Stomach smooth muscle (tissue), 2 donors: ENCODE measurements around the gene THUMPD2.

ENCODE experiments used
- H3K27ac ChIP-seq: one replicate; pipeline ENCODE4 v1.7.0; 2013; ENCODE audit warnings: mild to moderate bottlenecking, low read length, inconsistent platforms
- H3K27me3 ChIP-seq, 2 donors: one replicate each; pipeline ENCODE4 v1.7.0; 2013; ENCODE audit warnings: low read length in 2 of 2; ENCODE audit not compliant: insufficient read depth in 2 of 2, control insufficient read depth in 1 of 2
- H3K36me3 ChIP-seq, 2 donors: one replicate each; pipeline ENCODE4 v1.7.0; 2013; ENCODE audit warnings: low read length in 2 of 2; ENCODE audit not compliant: control insufficient read depth in 2 of 2, insufficient read depth in 2 of 2
- H3K4me1 ChIP-seq: one replicate; pipeline ENCODE4 v1.7.0; 2013; ENCODE audit warnings: low read length; ENCODE audit not compliant: control insufficient read depth, insufficient read depth
- H3K4me3 ChIP-seq, 2 donors: one replicate each; pipeline ENCODE4 v1.7.0; 2013; ENCODE audit warnings: low read length in 2 of 2
- H3K9ac ChIP-seq, 2 donors: one replicate each; pipeline ENCODE4 v1.7.0; 2013; ENCODE audit warnings: low read length in 2 of 2, mild to moderate bottlenecking in 1 of 2
- H3K9me3 ChIP-seq, 2 donors: one replicate each; pipeline ENCODE4 v1.7.0; 2013; ENCODE audit warnings: low read length in 2 of 2; ENCODE audit not compliant: control insufficient read depth in 2 of 2
- donor health status: healthy.
- donor health status: Pancreatic carcinoma.

THUMPD2 gene

DNA sequence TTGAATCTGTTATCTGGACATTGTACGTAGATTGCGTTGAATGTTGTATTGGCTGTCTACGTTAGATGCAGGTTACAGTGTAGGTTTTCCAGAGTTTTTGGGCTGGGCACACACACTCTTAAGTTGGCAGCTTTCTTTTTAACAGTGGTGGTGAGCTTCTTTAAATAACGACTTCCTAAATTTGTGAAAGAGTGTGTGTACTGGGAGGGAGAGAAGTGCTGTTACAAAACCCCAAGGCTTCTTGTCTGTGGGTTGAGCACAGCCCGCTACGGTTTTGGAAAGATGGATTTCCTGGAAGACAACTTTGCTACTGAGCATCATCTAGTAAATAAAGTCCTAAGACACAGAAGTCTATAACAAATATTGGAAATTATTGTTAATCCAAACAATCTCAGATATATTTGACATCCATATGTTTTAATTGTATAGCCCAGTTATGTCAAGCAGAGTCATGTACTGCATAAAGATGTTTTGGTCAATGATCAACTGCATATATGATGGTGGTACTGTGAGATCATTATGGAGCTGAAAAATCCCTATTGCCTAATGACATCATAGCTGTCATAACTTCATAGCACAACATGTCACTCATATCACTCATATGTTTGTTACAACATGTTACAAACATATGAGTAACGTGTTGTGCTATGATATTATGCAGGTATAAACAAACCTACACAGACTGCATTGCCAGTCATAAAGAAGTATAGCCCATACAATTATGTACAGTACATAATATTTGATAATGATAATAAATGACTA is 7.9 kb upstream of the THUMPD2 start:
- Histone ChIP-seq H3K36me3 (no peaks in the 10 kb centered on the region), H3K9me3 (no peaks in the 10 kb centered on the region), H3K9ac (no peak overlapping the region), H3K4me3 (no peak overlapping the region), H3K27me3 (no peaks in the 10 kb centered on the region), H3K27ac (no peak overlapping the region), H3K4me1 (no peaks in the 10 kb centered on the region)

DNA sequence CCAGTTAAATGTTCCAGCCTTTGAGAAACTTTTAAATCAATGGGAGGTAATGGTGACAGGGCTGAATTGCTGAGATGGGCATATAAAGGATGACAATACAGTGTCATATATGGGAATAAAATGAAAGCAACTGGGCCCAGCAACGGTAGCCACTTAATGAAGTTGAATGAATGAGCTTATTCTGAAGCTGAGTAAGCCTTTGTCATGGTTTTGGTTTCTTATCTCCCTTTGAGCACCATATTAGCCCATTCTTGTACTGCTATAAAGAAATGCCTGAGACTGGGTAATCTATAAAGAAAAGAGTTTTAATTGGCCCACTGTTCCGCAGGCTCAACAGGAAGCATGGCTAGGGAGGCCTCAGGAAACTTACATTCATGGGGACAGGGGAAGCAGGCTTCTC is 3.5 kb upstream of the THUMPD2 start:
- H3K27me3 ChIP-seq: no peaks in the 10 kb centered on the region
- H3K9ac ChIP-seq: no peak overlapping the region
- no peak overlapping the region for H3K27ac ChIP-seq
- no peaks in the 10 kb centered on the region for H3K9me3 ChIP-seq
- no peaks in the 10 kb centered on the region for H3K36me3 ChIP-seq
- H3K4me1 ChIP-seq: no peaks in the 10 kb centered on the region
- no peak overlapping the region for H3K4me3 ChIP-seq

DNA sequence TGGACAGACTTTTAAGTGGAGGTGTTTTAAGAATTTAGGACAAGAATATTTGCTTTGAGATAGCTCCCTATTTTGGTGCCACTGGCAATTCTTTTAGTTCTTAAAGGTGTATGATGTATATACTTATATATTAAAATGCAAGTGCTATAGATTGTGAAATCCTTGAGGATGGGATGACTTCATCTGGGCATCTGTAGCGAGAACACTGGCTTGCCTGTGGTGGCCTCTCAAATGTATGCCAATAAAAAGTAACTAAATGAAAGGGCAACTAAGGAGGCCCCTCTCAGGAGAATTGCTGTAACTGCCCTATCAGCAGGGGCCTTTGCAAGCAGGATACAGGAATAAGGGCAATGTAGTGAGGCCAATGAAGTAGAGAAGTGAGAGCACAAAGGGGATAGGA is 2.6 kb upstream of the THUMPD2 start:
- Histone ChIP-seq H3K9me3 (no peaks in the 10 kb centered on the region), H3K4me3 (peak overlapping the region in 1 of 2 donors; percentile 52), H3K9ac (no peak overlapping the region), H3K27ac (no peak overlapping the region), H3K36me3 (no peaks in the 10 kb centered on the region), H3K27me3 (no peaks in the 10 kb centered on the region), H3K4me1 (no peaks in the 10 kb centered on the region)

DNA sequence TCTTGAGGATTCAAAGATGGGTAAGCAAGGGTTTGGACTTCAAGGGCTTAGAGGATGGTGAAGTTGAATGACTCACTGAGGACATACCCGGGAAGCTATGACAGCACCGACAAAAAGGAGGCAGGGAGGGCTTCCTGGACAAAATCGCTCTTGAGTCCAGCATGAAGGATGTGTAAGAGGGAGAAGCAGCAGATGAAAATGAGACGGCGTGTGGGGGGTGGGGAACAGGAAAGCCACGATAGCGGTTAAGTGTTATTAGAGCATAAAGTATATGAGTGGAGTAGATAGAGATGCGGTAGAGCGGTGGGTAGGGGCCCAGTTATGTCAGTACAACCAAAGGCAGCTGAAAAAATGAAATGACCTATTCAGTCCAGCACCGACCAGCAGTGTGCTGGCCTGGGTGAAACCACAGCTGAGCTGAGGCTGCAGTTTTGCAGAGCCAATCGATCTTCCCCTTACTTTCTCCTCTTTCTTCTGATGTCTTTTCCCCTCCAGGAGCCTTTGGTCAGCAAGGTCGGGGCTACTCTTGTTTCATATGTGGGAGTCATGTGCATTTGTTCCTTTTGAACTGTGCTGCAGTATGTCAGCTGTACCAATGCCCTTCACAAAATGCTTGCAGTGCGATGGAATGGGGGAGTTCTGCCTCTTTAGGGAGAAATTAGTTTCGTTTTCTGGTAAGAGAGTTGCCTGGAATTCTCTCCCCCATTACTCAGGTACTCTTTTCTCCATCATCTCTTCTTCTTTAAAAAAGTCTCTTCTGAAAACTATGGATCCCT is 2.0 kb upstream of the THUMPD2 start:
- Histone ChIP-seq H3K4me3 (peak overlapping the region in 1 of 2 donors; percentile 52), H3K9ac (no peak overlapping the region), H3K9me3 (no peaks in the 10 kb centered on the region), H3K4me1 (no peaks in the 10 kb centered on the region), H3K27me3 (no peaks in the 10 kb centered on the region), H3K36me3 (no peaks in the 10 kb centered on the region), H3K27ac (no peak overlapping the region)

DNA sequence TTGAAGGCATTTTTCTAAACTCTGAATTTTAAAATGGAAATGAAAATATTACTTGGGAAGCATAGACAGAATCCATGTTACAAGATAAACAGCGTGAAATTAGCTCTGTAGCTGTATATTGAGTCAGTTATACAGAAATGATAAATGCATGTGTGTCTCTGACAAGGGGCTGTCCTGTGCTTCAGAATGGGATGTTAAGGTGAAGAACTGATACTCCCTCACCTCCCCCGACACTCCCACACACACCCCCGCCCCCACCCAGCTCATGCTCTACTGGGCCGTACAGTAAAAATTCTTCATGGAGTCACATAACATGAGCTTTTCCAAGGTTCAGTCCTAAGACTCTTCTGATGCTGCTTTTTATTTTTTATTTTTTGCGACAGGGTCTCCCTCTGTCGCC is 869 bp upstream of the THUMPD2 start:
- H3K27me3 ChIP-seq: no peaks in the 10 kb centered on the region
- H3K9me3 ChIP-seq: no peaks in the 10 kb centered on the region
- H3K27ac ChIP-seq: no peak overlapping the region
- no peaks in the 10 kb centered on the region for H3K36me3 ChIP-seq
- peak overlapping the region in 1 of 2 donors; percentile 88 for H3K9ac ChIP-seq
- no peaks in the 10 kb centered on the region for H3K4me1 ChIP-seq
- H3K4me3 ChIP-seq: peak overlapping the region in 1 of 2 donors; percentile 84

DNA sequence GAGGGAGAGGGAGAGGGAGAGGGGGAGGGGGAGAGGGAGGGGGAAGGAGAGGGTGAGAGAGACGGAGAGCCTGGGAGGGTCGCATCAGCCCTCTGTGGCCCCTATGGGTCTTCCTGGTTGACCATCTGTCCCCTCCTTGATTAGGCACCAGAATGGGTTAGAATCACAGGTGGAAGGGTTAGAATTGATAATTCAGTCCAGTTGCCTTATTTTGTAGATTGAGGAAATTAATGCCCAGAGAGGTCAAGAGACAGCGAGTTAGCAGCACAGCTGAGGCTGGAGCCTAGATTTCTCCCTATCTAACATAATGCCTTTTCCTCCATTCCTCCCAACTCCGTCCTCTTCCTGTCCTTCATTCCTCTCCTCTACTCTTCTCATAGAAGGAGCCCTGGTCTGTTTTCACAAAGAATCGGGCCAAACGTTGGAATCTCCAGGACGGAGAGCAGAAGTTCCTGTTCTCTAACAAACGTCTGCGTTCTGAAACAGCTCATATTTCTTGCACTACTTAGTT is 338 bp upstream of the THUMPD2 start:
- no peaks in the 10 kb centered on the region for H3K9me3 ChIP-seq
- peak overlapping the region; percentile 84 to 93 for H3K4me3 ChIP-seq
- peak overlapping the region; percentile 49 for H3K27ac ChIP-seq
- H3K27me3 ChIP-seq: no peaks in the 10 kb centered on the region
- no peaks in the 10 kb centered on the region for H3K4me1 ChIP-seq
- no peaks in the 10 kb centered on the region for H3K36me3 ChIP-seq
- peak overlapping the region; percentile 68 to 88 for H3K9ac ChIP-seq

DNA sequence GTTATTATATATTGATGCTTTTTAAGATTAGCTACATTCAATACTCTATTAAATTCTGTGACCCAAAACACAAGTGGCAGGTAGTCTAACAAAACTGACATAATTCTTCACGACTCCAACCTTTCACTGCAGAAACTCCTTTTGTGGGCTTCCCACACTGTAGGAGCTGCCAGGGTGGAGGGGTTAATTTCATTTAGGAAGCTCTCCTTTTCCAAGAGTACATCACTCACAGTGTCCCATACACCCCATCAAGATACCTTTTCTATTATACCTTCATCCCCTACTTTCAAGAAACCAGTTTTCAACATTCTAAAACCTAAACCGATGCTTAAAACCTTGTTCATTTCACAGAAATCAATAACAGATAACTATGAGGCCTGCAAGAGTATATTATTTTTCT is 825 bp downstream of the THUMPD2 start:
- H3K27ac ChIP-seq: no peak overlapping the region

DNA sequence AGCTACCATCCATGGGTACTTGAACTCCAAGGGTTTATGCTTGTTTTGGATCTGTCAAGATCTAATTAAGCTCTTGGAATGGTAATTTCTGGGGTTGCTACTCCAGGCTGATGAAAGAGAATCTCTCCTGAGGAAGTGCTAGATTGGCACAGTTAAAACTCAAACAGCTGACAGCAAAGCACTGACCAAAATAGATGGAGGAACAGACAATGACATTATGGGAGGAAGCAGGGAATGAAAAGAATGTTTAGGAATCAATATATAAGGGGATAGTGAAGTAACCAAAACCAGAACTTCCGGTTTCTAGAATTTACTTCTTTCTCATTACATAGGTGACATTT is 6.3 kb downstream of the THUMPD2 start:
- Histone ChIP-seq H3K4me3 (no peak overlapping the region), H3K9ac (no peak overlapping the region), H3K36me3 (peaks cover 3 to 8% of the 10 kb centered on the region in 2 donors), H3K4me1 (no peaks in the 10 kb centered on the region), H3K27me3 (no peaks in the 10 kb centered on the region), H3K9me3 (no peaks in the 10 kb centered on the region), H3K27ac (no peak overlapping the region)

More for the DNA sequence above, 825 bp downstream of the THUMPD2 start:
- Histone ChIP-seq H3K4me1 (no peaks in the 10 kb centered on the region), H3K9ac (peak overlapping the region; percentile 88 to 93), H3K36me3 (no peaks in the 10 kb centered on the region), H3K9me3 (no peaks in the 10 kb centered on the region), H3K4me3 (peak overlapping the region; percentile 84 to 93), H3K27me3 (no peaks in the 10 kb centered on the region)

DNA sequence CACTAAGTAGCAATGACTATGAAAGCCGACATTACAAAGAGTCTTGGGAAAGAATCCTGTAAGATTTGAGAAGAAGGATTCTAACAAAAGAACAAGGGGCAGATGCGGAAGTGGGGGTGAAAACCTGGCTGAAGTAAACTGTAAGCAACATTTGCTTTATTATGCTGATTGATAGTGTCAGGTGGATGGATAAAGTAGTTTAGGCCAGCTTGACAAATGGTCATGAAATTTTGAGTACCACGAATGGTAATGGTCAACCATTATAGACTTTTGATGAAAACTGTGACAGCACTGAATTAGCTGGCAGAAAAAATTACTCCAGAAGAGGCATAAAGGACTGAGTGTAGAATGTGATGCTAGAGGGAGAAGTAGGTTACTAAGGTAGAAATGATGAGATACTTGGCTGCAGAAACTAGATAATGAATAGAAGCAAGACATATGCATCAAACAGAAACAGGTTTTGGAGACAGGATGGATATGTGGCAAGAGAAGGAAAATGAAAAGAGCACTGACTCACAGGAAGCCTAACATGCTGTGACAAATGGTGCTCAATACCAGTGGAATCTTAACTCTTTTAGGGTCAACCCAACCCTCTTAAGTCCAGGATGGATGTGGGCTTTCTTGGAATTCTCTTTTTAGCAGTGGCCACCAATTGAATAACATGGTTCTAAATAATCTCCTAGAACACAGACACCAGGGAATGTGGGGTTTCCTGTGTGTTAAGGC is 6.8 kb downstream of the THUMPD2 start:
- H3K27ac ChIP-seq: no peak overlapping the region
- no peak overlapping the region for H3K4me3 ChIP-seq
- H3K9ac ChIP-seq: no peak overlapping the region
- H3K9me3 ChIP-seq: no peaks in the 10 kb centered on the region
- H3K27me3 ChIP-seq: no peaks in the 10 kb centered on the region
- H3K4me1 ChIP-seq: no peaks in the 10 kb centered on the region
- H3K36me3 ChIP-seq: peaks cover 3 to 8% of the 10 kb centered on the region in 2 donors

DNA sequence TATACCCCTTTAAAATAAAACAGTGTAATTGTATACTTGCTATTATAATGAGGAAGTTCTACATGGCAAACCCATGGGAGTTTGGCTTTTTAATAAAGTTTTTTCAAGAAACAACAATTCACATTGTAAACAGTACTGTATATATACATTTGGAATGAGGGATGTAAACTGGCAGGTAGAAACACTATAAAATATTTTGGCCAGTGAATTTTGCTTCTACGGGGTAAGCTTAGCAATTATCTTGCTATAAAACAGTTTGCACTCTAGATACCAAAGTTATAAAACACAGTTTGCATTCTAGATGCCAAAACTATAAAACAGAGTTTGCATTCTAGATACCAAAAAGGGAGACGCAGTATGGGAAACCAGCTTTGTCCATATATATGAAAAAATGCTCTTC is 16.6 kb downstream of the THUMPD2 start:
- Histone ChIP-seq H3K9me3 (no peaks in the 10 kb centered on the region), H3K9ac (no peak overlapping the region), H3K4me3 (no peak overlapping the region), H3K27me3 (no peaks in the 10 kb centered on the region), H3K27ac (no peak overlapping the region), H3K4me1 (no peaks in the 10 kb centered on the region), H3K36me3 (peaks cover 3 to 25% of the 10 kb centered on the region in 2 donors)
